Measurements from ENCODE around the gene SLCO4A1. TPM values are rescaled to one million over a fixed set of nuclear protein-coding genes. Genes with fewer than 3 reads are reported as not detected.

SLCO4A1 gene
- total RNA-seq, 1 donor from 2014 or later = 59.2 TPM

- no peak overlapping the region for H3K27ac Mint-ChIP-seq
- no peak overlapping the region for H3K4me3 Mint-ChIP-seq (ENCODE audit: low read depth)
- peaks cover 47% of the 10 kb centered on the region for H3K27me3 Mint-ChIP-seq (ENCODE audit: low read depth)
- intact Hi-C loops (cut with micrococcal nuclease) = loop anchor here (5.0 kb wide), 1 partner anchor 36 kb away; no protein-coding TSS in a partner anchor
- H3K4me1 Mint-ChIP-seq (ENCODE audit: low read depth) = peaks cover 5% of the 10 kb centered on the region
- no peaks in the 10 kb centered on the region for H3K36me3 Mint-ChIP-seq (ENCODE audit: low read depth)
- no peaks in the 10 kb centered on the region for H3K9me3 Mint-ChIP-seq
- no peak for DNase-seq (ENCODE audit: low spot score)
Measured at GRCh38 chr20:62706344-62706743, 64.0 kb downstream of the SLCO4A1 start.

- no peak overlapping the region for H3K27ac Mint-ChIP-seq
- H3K9me3 Mint-ChIP-seq = no peaks in the 10 kb centered on the region
- peaks cover 5% of the 10 kb centered on the region for H3K4me1 Mint-ChIP-seq (ENCODE audit: low read depth)
- H3K4me3 Mint-ChIP-seq (ENCODE audit: low read depth) = no peak overlapping the region
- no peak for DNase-seq (ENCODE audit: low spot score)
- H3K27me3 Mint-ChIP-seq (ENCODE audit: low read depth) = peaks cover 49% of the 10 kb centered on the region
- no peaks in the 10 kb centered on the region for H3K36me3 Mint-ChIP-seq (ENCODE audit: low read depth)
- intact Hi-C loops (cut with micrococcal nuclease) = loop anchor here (5.0 kb wide), 1 partner anchor 35 kb away; no protein-coding TSS in a partner anchor
Measured at GRCh38 chr20:62706857-62707256, 64.6 kb downstream of the SLCO4A1 start.

GRCh38 chr20:62707276-62707920, 65.1 kb downstream of the SLCO4A1 start:
- Mint-ChIP-seq H3K9me3 (no peaks in the 10 kb centered on the region), H3K27me3 (ENCODE audit: low read depth) (peaks cover 48% of the 10 kb centered on the region), H3K4me3 (ENCODE audit: low read depth) (no peak overlapping the region), H3K4me1 (ENCODE audit: low read depth) (peaks cover 5% of the 10 kb centered on the region), H3K36me3 (ENCODE audit: low read depth) (no peaks in the 10 kb centered on the region), H3K27ac (no peak overlapping the region)
- intact Hi-C loops (cut with micrococcal nuclease) = loop anchor here (5.0 kb wide), 1 partner anchor 35 kb away; no protein-coding TSS in a partner anchor
- no peak for DNase-seq (ENCODE audit: low spot score)

DNA sequence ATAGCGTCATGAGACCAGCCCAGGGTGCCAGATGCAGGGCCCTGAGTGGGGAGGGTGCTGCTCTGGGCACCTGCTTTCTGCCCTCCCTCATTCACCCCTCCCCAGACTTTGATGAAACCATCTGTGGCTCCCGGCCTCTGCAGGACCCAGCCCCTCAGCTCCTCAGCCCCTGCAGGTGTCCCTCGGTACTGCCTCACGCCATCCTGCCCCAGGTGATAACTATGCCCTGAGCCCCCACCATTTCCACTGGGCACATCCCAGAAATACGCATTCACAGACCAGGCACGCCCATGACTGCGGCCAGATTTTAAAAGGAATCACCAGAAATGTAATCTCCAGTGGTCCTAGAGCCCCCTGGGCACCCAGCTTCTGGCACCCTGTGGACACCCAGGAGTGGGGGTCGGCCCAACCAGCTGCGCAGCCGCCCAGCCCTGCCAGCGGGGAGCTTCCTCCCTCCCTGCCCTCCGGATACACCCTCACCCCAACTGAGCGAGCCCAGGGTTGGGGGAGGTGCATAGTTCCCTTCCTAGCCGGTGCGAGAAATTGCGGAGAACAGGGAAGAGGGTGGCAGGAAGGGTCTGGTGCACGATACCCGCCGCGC, 65.7 kb downstream of the SLCO4A1 start:
- no peak for DNase-seq (ENCODE audit: low spot score)
- H3K4me1 Mint-ChIP-seq (ENCODE audit: low read depth) = peaks cover 5% of the 10 kb centered on the region
- no peaks in the 10 kb centered on the region for H3K9me3 Mint-ChIP-seq
- no peaks in the 10 kb centered on the region for H3K36me3 Mint-ChIP-seq (ENCODE audit: low read depth)
- H3K27me3 Mint-ChIP-seq (ENCODE audit: low read depth) = peaks cover 48% of the 10 kb centered on the region
- H3K27ac Mint-ChIP-seq = no peak overlapping the region
- intact Hi-C loops (cut with micrococcal nuclease) = loop anchor here (5.0 kb wide), 1 partner anchor 34 kb away; no protein-coding TSS in a partner anchor
- no peak overlapping the region for H3K4me3 Mint-ChIP-seq (ENCODE audit: low read depth)

DNA sequence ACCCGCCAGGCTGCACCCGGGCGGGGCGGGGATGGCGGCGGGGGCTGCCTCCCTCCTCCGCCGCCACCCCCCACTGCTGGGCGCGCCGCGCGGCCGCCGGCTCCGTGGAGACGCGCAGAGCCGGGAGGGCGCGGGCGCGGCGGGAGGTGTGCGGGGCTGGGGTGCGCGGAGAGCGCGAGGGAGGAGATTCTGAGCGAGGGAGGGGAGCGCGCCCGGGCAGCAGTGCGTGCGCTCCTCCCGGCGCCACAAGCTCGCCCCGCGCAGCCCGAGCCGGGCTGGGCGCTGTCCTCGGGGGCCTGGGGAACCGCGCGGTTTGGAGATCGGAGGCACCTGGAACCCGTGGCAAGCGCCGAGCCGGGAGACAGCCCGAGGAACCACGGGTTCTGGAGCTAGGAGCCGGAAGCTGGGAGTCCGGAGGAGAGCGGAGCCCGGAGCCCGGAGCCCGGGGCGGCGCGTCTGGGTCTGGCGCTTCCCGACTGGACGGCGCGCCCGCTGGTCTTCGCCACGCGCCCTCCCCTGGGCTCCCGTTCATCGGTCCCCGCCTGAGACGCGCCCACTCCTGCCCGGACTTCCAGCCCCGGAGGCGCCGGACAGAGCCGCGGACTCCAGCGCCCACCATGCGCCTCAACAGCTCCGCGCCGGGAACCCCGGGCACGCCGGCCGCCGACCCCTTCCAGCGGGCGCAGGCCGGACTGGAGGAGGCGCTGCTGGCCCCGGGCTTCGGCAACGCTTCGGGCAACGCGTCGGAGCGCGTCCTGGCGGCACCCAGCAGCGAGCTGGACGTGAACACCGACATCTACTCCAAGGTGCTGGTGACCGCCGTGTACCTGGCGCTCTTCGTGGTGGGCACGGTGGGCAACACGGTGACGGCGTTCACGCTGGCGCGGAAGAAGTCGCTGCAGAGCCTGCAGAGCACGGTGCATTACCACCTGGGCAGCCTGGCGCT, 66.6 kb downstream of the SLCO4A1 start, which contains the start of gene NTSR1:
TSS of gene NTSR1 (plus strand) at position 246 of the 946 bp plus-strand sequence. CDS start at position 618, 372 bp downstream.
- Mint-ChIP-seq H3K36me3 (ENCODE audit: low read depth) (no peaks in the 10 kb centered on the region), H3K4me3 (ENCODE audit: low read depth) (no peak within 1 kb of the TSS), H3K27me3 (ENCODE audit: low read depth) (peaks cover 49% of the 10 kb centered on the region), H3K9me3 (no peaks in the 10 kb centered on the region), H3K27ac (no peak within 1 kb of the TSS), H3K4me1 (ENCODE audit: low read depth) (peaks cover 3% of the 10 kb centered on the region)
- no peak for DNase-seq (ENCODE audit: low spot score)
- intact Hi-C loops (cut with micrococcal nuclease) = loop anchor here (5.0 kb wide), 1 partner anchor 33 kb away; no protein-coding TSS in a partner anchor

GRCh38 chr20:62709537-62709905, 67.2 kb downstream of the SLCO4A1 start:
- Mint-ChIP-seq H3K27ac (no peak overlapping the region), H3K27me3 (ENCODE audit: low read depth) (peaks cover 55% of the 10 kb centered on the region), H3K4me1 (ENCODE audit: low read depth) (peaks cover 6% of the 10 kb centered on the region), H3K36me3 (ENCODE audit: low read depth) (no peaks in the 10 kb centered on the region), H3K9me3 (no peaks in the 10 kb centered on the region), H3K4me3 (ENCODE audit: low read depth) (no peak overlapping the region)
- intact Hi-C loops (cut with micrococcal nuclease) = loop anchor here (5.0 kb wide), 1 partner anchor 33 kb away; no protein-coding TSS in a partner anchor
- no peak for DNase-seq (ENCODE audit: low spot score)

DNA sequence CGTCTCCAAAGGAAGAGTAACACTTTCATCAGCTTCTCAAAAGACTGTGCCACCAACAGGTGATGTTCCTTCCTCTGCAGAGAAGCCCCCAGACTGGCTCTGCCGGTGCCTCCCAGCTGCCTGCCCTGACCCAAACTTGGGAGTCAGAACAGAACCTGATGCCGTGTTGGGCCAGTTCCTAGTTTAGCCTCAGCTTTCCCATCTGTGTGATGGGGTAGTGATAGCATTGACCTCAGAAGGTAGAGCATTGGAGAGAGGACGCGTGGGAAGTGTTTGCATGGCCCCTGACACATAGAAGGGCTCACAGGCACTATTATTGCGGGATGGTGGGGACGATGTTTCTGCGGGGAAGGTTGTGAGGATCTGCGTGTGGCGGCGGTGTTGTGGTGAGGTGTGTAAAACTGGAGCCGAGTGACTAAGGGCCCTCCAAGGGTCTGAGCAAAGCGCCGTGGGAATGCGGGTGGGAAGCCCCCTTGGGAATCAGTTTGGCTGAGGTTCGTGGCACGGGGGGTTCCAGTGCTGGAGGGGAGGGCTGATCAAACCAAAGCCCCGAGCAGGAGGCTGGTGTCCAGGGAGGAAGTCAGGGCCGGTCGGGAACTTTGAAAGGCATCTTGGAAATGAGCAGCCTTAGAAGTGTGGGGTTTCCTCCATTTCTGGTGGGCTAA, 68.0 kb downstream of the SLCO4A1 start:
- Mint-ChIP-seq H3K36me3 (ENCODE audit: low read depth) (no peaks in the 10 kb centered on the region), H3K4me1 (ENCODE audit: low read depth) (peaks cover 3% of the 10 kb centered on the region), H3K27me3 (ENCODE audit: low read depth) (peaks cover 54% of the 10 kb centered on the region), H3K9me3 (no peaks in the 10 kb centered on the region), H3K4me3 (ENCODE audit: low read depth) (no peak overlapping the region), H3K27ac (no peak overlapping the region)
- DNase-seq (ENCODE audit: low spot score) = no peak
- intact Hi-C loops (cut with micrococcal nuclease) = no loop called here

- intact Hi-C loops (cut with micrococcal nuclease) = no loop called here
Measured at GRCh38 chr20:62710886-62711702, 68.8 kb downstream of the SLCO4A1 start.

DNA sequence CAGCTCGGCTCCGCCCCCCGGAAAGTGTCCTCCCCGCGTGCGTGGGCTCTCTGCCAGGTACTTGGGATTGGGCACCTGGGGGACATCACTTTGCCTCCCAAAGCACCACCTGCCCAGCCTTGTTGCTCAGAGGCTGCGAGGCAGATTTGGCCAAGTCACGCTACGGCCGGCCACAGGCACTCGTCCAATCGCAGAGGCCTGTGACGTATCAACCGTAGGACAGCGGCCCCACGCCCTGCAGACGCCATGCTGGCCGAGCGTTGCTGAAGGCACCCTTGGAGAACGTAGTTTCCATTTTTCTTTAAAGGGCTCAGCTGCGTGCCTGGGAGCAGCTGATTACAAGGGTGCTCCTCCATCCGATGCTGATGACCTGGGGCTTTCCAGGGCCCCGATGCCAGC, 69.4 kb downstream of the SLCO4A1 start:
- Mint-ChIP-seq H3K27me3 (ENCODE audit: low read depth) (peaks cover 52% of the 10 kb centered on the region), H3K9me3 (no peaks in the 10 kb centered on the region), H3K4me1 (ENCODE audit: low read depth) (peaks cover 15% of the 10 kb centered on the region), H3K4me3 (ENCODE audit: low read depth) (no peak overlapping the region), H3K36me3 (ENCODE audit: low read depth) (no peaks in the 10 kb centered on the region), H3K27ac (no peak overlapping the region)
- no peak for DNase-seq (ENCODE audit: low spot score)
- intact Hi-C loops (cut with micrococcal nuclease) = no loop called here

More at GRCh38 chr20:62710886-62711702, 68.8 kb downstream of the SLCO4A1 start:
- H3K4me1 Mint-ChIP-seq (ENCODE audit: low read depth) = peaks cover 9% of the 10 kb centered on the region
- H3K27ac Mint-ChIP-seq = no peak overlapping the region
- H3K27me3 Mint-ChIP-seq (ENCODE audit: low read depth) = peaks cover 49% of the 10 kb centered on the region
- no peak overlapping the region for H3K4me3 Mint-ChIP-seq (ENCODE audit: low read depth)
- no peaks in the 10 kb centered on the region for H3K36me3 Mint-ChIP-seq (ENCODE audit: low read depth)
- H3K9me3 Mint-ChIP-seq = no peaks in the 10 kb centered on the region
- no peak for DNase-seq (ENCODE audit: low spot score)

GRCh38 chr20:62712606-62713005, 70.3 kb downstream of the SLCO4A1 start:
- intact Hi-C loops (cut with micrococcal nuclease) = no loop called here
- Mint-ChIP-seq H3K4me3 (ENCODE audit: low read depth) (no peak overlapping the region), H3K27me3 (ENCODE audit: low read depth) (peaks cover 47% of the 10 kb centered on the region), H3K4me1 (ENCODE audit: low read depth) (peaks cover 16% of the 10 kb centered on the region), H3K9me3 (no peaks in the 10 kb centered on the region), H3K36me3 (ENCODE audit: low read depth) (no peaks in the 10 kb centered on the region), H3K27ac (no peak overlapping the region)
- DNase-seq (ENCODE audit: low spot score) = no peak

DNA sequence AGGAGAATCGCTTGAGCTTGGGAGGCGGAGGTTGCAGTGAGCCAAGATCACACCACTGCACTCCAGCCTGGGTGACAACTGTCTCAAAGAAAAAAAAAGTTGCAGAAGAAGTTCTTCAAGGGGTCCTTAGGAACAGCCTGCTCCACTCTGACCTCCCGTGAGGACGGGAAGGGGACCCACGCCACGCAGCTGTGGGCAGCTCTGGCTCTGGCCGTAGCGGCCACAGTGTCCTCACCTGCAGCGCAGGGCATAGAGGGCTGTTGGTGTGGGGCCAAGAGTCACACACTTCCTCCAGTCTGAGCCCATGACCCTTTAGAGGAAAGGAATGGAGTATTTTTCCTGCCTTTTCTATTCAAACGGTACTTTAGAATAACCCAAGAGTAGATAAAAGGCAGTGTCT, 71.7 kb downstream of the SLCO4A1 start:
- peaks cover 18% of the 10 kb centered on the region for H3K4me1 Mint-ChIP-seq (ENCODE audit: low read depth)
- DNase-seq (ENCODE audit: low spot score) = no peak
- no peak overlapping the region for H3K27ac Mint-ChIP-seq
- H3K36me3 Mint-ChIP-seq (ENCODE audit: low read depth) = no peaks in the 10 kb centered on the region
- peaks cover 48% of the 10 kb centered on the region for H3K27me3 Mint-ChIP-seq (ENCODE audit: low read depth)
- H3K9me3 Mint-ChIP-seq = peaks cover 3% of the 10 kb centered on the region
- intact Hi-C loops (cut with micrococcal nuclease) = no loop called here
- no peak overlapping the region for H3K4me3 Mint-ChIP-seq (ENCODE audit: low read depth)
